ENCODE results near the gene ERFE.

- TF ChIP-seq CTCF (IDR thresholded peaks at IDR 0.05): no peak
- no peak for TF ChIP-seq POLR2A (IDR thresholded peaks at IDR 0.05)
These were observed 29.1 kb downstream of the ERFE start for GRCh38 chr2:238187618-238188548.

Measured in body of pancreas (tissue), 4 donors.